HepG2 (cell line): ENCODE measurements around the gene CPED1. TPM values are rescaled to one million over a fixed set of nuclear protein-coding genes. Genes with fewer than 3 reads are reported as not detected.

Experiments used
- ATAC-seq: fragments of 200-7000 bp; cut with Tn5 transposase; 3 replicates; pipeline ENCODE4 v1.9.1; 2020; ENCODE audit warnings: mild to moderate bottlenecking, moderate library complexity
- BruUV-seq: library from RNA; stranded (reverse); fragments of 400-500 nt; replicated peaks from 2 replicates; lab custom pipeline; 2021; lab: Mats Ljungman, UMichigan
- CTCF ChIA-PET: fragments of 300-600 bp; formaldehyde crosslinking; extraction: SDS; loops from one replicate; lab custom pipeline; 2021; ENCODE audit warnings: low total read pairs, inconsistent platforms, low intra/inter-chr PET ratio; lab: Yijun Ruan, JAX
- POLR2A ChIA-PET: fragments of 350-600 bp; sonication (Branson Sonifier 250); formaldehyde crosslinking; loops from one replicate; lab custom pipeline; 2020; ENCODE audit warnings: antibody characterized with exemption, inconsistent platforms; lab: Yijun Ruan, JAX
- DNase-seq: peaks from one replicate; pipeline ENCODE4 v3.0.0-alpha.2; 2015; ENCODE audit warnings: low spot score
- FAIRE-seq: peaks from 3 replicates; lab custom pipeline; 2011; peaks lifted over from hg19 to GRCh38; lab: Jason Lieb, UNC
- H2AFZ ChIP-seq: one replicate; pipeline ENCODE4 v1.6.1; 2011; ENCODE audit warnings: low read length, inconsistent platforms
- H3K27ac ChIP-seq: fragments of 300-600 bp; 3 replicates; pipeline ENCODE4 v1.8.0; 2011; ENCODE audit warnings: mixed run types, mild to moderate bottlenecking, mixed read lengths, low read length, inconsistent platforms; ENCODE audit not compliant: insufficient read depth; ENCODE audit errors: extremely low read length
- H3K27me3 ChIP-seq, 2 experiments: fragments of 200-600 bp in 1 of 2; 2 replicates in 1 of 2; 3 replicates in 1 of 2; pipeline versions ENCODE4 v1.6.0 to v1.8.0; 2011; ENCODE audit warnings: low read length in 2 of 2, mild to moderate bottlenecking in 2 of 2, moderate library complexity in 2 of 2, inconsistent platforms in 1 of 2; ENCODE audit not compliant: insufficient read depth in 2 of 2, control insufficient read depth in 1 of 2
- H3K36me3 ChIP-seq, 2 experiments: fragments of 200-600 bp in 1 of 2; replicated peaks in 1 of 2; 2 replicates in 1 of 2; 3 replicates in 1 of 2; pipeline versions ENCODE4 v1.5.1 to v1.8.0; 2011; ENCODE audit warnings: low read length in 2 of 2, inconsistent platforms in 1 of 2; ENCODE audit not compliant: insufficient read depth in 2 of 2, control insufficient read depth in 1 of 2
- H3K4me1 ChIP-seq: 2 replicates; pipeline ENCODE4 v1.5.1; 2012; ENCODE audit warnings: low read length, inconsistent platforms; ENCODE audit not compliant: insufficient read depth
- H3K4me2 ChIP-seq: 2 replicates; pipeline ENCODE4 v1.6.0; 2011; ENCODE audit warnings: low read depth, low read length, inconsistent platforms
- H3K4me3 ChIP-seq, 3 experiments: fragments of 200-600 bp in 1 of 3; sonication (generic), shearing (Covaris generic) in 1 of 3; replicated peaks in 1 of 3; 2 replicates each; pipeline ENCODE4 v1.5.1; 2011 to 2016; ENCODE audit warnings: low read length in 3 of 3, inconsistent platforms in 2 of 3, low read depth in 2 of 3, mild to moderate bottlenecking in 2 of 3, control low read depth in 1 of 3, mixed read lengths in 1 of 3; ENCODE audit not compliant: insufficient read depth in 1 of 3
- H3K79me2 ChIP-seq: one replicate; pipeline ENCODE4 v1.6.1; 2011; ENCODE audit warnings: low read length, inconsistent platforms; ENCODE audit not compliant: insufficient read depth
- H3K9ac ChIP-seq: 2 replicates; pipeline ENCODE4 v1.6.0; 2011; ENCODE audit warnings: mild to moderate bottlenecking, low read depth, low read length, inconsistent platforms; ENCODE audit not compliant: insufficient read depth
- H3K9me3 ChIP-seq: 2 replicates; pipeline ENCODE4 v1.5.1; 2012; ENCODE audit warnings: mild to moderate bottlenecking, low read length
- H4K20me1 ChIP-seq: 2 replicates; pipeline ENCODE4 v1.6.0; 2011; ENCODE audit warnings: inconsistent platforms, mild to moderate bottlenecking, low read length, moderate library complexity; ENCODE audit not compliant: insufficient read depth
- AHR ChIP-seq: IDR thresholded peaks from 2 replicates; pipeline ENCODE4 v1.6.1; 2018; ENCODE audit warnings: missing genetic modification reagents, missing compliant biosample characterization
- ELF3 ChIP-seq: IDR thresholded peaks from 2 replicates; pipeline ENCODE4 v1.6.1; 2016; ENCODE audit warnings: missing genetic modification reagents, missing compliant biosample characterization
- ETV6 ChIP-seq: sonication (generic); formaldehyde crosslinking; conservative IDR thresholded peaks from 2 replicates; pipeline ENCODE4 v1.4.0; 2020; ENCODE audit warnings: missing genetic modification reagents
- HNF1A ChIP-seq, 2 experiments: sonication (generic) in 1 of 2; formaldehyde crosslinking in 1 of 2; IDR thresholded peaks; 2 replicates each; pipeline versions ENCODE4 v1.4.0 to v1.6.1; 2016 to 2020; ENCODE audit warnings: borderline replicate concordance in 1 of 2, low read depth in 1 of 2, mild to moderate bottlenecking in 1 of 2, missing genetic modification reagents in 1 of 2
- MEF2D ChIP-seq: sonication (generic); formaldehyde crosslinking; IDR thresholded peaks from 2 replicates; pipeline ENCODE4 v1.5.1; 2020; ENCODE audit warnings: mild to moderate bottlenecking, missing genetic modification reagents
- MIER2 ChIP-seq: IDR thresholded peaks from 2 replicates; pipeline ENCODE4 v1.6.1; 2016; ENCODE audit warnings: missing biosample characterization, missing genetic modification reagents
- NPAS2 ChIP-seq: sonication (generic); formaldehyde crosslinking; IDR thresholded peaks from 2 replicates; pipeline ENCODE4 v1.8.0; 2022; ENCODE audit warnings: mild to moderate bottlenecking, missing genetic modification reagents, borderline replicate concordance
- PHF5A ChIP-seq: IDR thresholded peaks from one replicate; pipeline ENCODE4 v1.6.1; 2018; ENCODE audit warnings: low read depth, missing genetic modification reagents; ENCODE audit not compliant: unreplicated experiment
- RELA ChIP-seq: sonication (generic); formaldehyde crosslinking; IDR thresholded peaks from 2 replicates; pipeline ENCODE4 v1.4.0; 2020; ENCODE audit warnings: missing genetic modification reagents
- ZBTB7B ChIP-seq: sonication (generic); formaldehyde crosslinking; IDR thresholded peaks from 2 replicates; pipeline ENCODE4 v1.4.0; 2020; ENCODE audit warnings: missing genetic modification reagents
- ZFYVE20 ChIP-seq: sonication (generic); formaldehyde crosslinking; IDR thresholded peaks from 2 replicates; pipeline ENCODE4 v1.8.0; 2023; ENCODE audit warnings: low read depth, mild to moderate bottlenecking, moderate library complexity, missing genetic modification reagents, borderline replicate concordance
- ZNF264 ChIP-seq: sonication (generic); formaldehyde crosslinking; IDR thresholded peaks from 2 replicates; pipeline ENCODE4 v1.4.0; 2020; ENCODE audit warnings: missing genetic modification reagents
- ZNF484 ChIP-seq: sonication (generic); formaldehyde crosslinking; IDR thresholded peaks from 2 replicates; pipeline ENCODE4 v1.5.1; 2020; ENCODE audit warnings: mild to moderate bottlenecking, low read depth, missing genetic modification reagents, borderline replicate concordance
- ZNF678 ChIP-seq: sonication (generic); formaldehyde crosslinking; IDR thresholded peaks from 2 replicates; pipeline ENCODE4 v1.4.0; 2020; ENCODE audit warnings: mild to moderate bottlenecking, missing genetic modification reagents
- ZNF788 ChIP-seq: sonication (generic); formaldehyde crosslinking; IDR thresholded peaks from 2 replicates; pipeline ENCODE4 v1.5.0; 2020; ENCODE audit warnings: mild to moderate bottlenecking, missing genetic modification reagents, borderline replicate concordance
- WGBS: methylation state at CpG from one replicate; pipeline ENCODE4 v1.1.6; 2017; ENCODE audit warnings: low lambda C conversion rate; 5-methylcytosine and 5-hydroxymethylcytosine counted together
- in situ Hi-C: cut with HindIII; loops from 2 replicates; pipeline ENCODE4 v1.10.0; 2017; ENCODE audit warnings: low pct_unique_long_range_greater_than_20kb; ENCODE audit not compliant: extremely low pct_ligation_motif_present
- intact Hi-C: fragments of 100-400 bp; cut with micrococcal nuclease; formaldehyde crosslinking; loops from one replicate; pipeline ENCODE4 v1.10.0; 2022; ENCODE audit not compliant: unreplicated experiment
- polyA plus RNA-seq, 8 experiments: library from polyadenylated mRNA; depleted of rRNA in 3 of 8; stranded (reverse) in 7 of 8; unstranded in 1 of 8; fragments of >200 nt; fragmentation: Illumina TruSeq in 4 of 8; extraction: Trizol in 4 of 8; gene quantifications; 2 replicates each; pipeline versions ENCODE4 v1.2.1 to v1.2.3, GENCODE V29; 2011 to 2016; ENCODE audit warnings: low read depth in 4 of 8, missing spikeins in 1 of 8, mixed read lengths in 1 of 8; ENCODE audit not compliant: insufficient read depth in 1 of 8
- total RNA-seq, 5 experiments: library from RNA; depleted of rRNA; stranded (reverse); fragments of >200 nt; fragmentation: Illumina TruSeq; extraction: Trizol; gene quantifications; 2 replicates each; pipeline ENCODE4 v1.2.3, GENCODE V29; 2016; ENCODE audit warnings: low read depth in 1 of 5

The CPED1 gene
- total and polyA plus RNA-seq, 2 of the 13 experiments (the other 11 are each of a cell fraction or from before 2014, with no cell fraction given) = 11.5 to 27.0 TPM

GRCh38 chr7:120951309-120951699, 37.2 kb upstream of the CPED1 start (continued):
- no peak for TF ChIP-seq ZFYVE20 (CRISPR knock-in tag)
- TF ChIP-seq AHR = 0 out of 2 replicates have a peak, but pooled peaks have one; percentile 6
- no peak for TF ChIP-seq ZNF484
- no peak for TF ChIP-seq ZNF788 (CRISPR knock-in tag)
- no peak for TF ChIP-seq ELF3 (CRISPR knock-in tag)

- DNase-seq (no peak), ATAC-seq (no peak), FAIRE-seq (no peak)
- no peak for TF ChIP-seq RELA
- TF ChIP-seq PHF5A (CRISPR knock-in tag) = no peak
- TF ChIP-seq HNF1A (IDR thresholded peaks at IDR 0.05; ENCODE audit: low read depth) = no peak
- no peak for TF ChIP-seq HNF1A (CRISPR knock-in tag; IDR thresholded peaks at IDR 0.05; ENCODE audit: borderline replicate concordance)
- no peak for TF ChIP-seq MIER2 (CRISPR knock-in tag)
- no peak for TF ChIP-seq ETV6 (CRISPR knock-in tag)
- no peak for TF ChIP-seq MEF2D (CRISPR knock-in tag)
- no peak for TF ChIP-seq ZNF678 (CRISPR knock-in tag)
- no peak for TF ChIP-seq NPAS2 (CRISPR knock-in tag)
- no peak for TF ChIP-seq ZBTB7B
- TF ChIP-seq ZNF264 = no peak
- ChIA-PET CTCF (no interaction called here), POLR2A (no interaction called here)
- BruUV-seq = no TSS peak
- intact Hi-C loops = loop anchor here (2.0 to 10.0 kb wide), 3 partner anchors 53 to 1733 kb away; partner anchors contain the start of gene FAM3C
- no peak overlapping the region for H2AFZ ChIP-seq
- H3K9ac ChIP-seq = peak overlapping the region; percentile 93
- H3K27ac ChIP-seq = peak overlapping the region; percentile 98
- in situ Hi-C loops = no loop called here
- peak overlapping the region; percentile 68 to 78 (median 69); a peak in 5 of 6 replicates for H3K4me3 ChIP-seq
- WGBS = 4% methylated on average over 2 of the region's 2 CpGs
- H3K9me3 ChIP-seq = no peaks in the 10 kb centered on the region
- H4K20me1 ChIP-seq = no peaks in the 10 kb centered on the region; the same call in 1 of the 2 replicates
- H3K4me1 ChIP-seq = peaks cover 19% of the 10 kb centered on the region
- peak overlapping the region; percentile 82 for H3K4me2 ChIP-seq
- H3K36me3 ChIP-seq = peaks cover 1 to 25% of the 10 kb centered on the region in 2 experiments; a peak in 3 of 5 replicates
- no peaks in the 10 kb centered on the region for H3K27me3 ChIP-seq
- H3K79me2 ChIP-seq = peaks cover 12% of the 10 kb centered on the region
Observed at GRCh38 chr7:120951826-120952225, 36.7 kb upstream of the CPED1 start.
